ENCODE results near the gene LIMCH1.

DNA sequence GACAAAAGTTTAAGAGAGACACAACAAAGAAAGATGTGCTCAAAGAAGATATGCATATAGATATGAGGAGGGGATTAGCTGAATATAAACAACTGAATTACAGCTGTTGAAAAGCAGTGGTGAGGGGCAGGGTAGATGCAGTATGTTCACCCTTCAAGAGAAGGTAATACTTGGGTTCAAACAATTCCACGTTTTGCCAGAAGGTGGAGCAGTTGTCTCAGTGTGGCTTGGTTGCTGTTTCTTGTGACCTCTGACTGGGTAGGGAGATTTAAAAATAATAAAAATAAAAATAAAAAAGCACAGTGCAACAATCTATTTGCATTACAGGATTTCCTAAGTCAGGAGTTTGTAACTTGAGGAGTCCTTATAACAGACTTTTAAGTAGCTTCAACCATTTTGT is 187.3 kb downstream of the LIMCH1 start:
- TF ChIP-seq POLR2AphosphoS5 (IDR thresholded peaks at IDR 0.05; ENCODE audit: low read depth, low read length) (no peak), TAF1 (IDR thresholded peaks at IDR 0.05; ENCODE audit: borderline replicate concordance, low read depth, low read length) (no peak)
